ENCODE results near the gene CNTNAP2. TPM values are rescaled to one million over a fixed set of nuclear protein-coding genes. Genes with fewer than 3 reads are reported as not detected.

Gene CNTNAP2
- total RNA-seq, 1 experiment from 2014 or later = 42.5 TPM

- no TSS peak for BruUV-seq (replicated peaks)
- no peak for TF ChIP-seq CTCF (IDR thresholded peaks at IDR 0.05; ENCODE audit: insufficient read depth in 1 of 2, low read depth in 1 of 2, low read length in 1 of 2, severe bottlenecking in 1 of 2, unreplicated experiment in 1 of 2)
Measured at GRCh38 chr7:148118371-148118770, 2001.8 kb downstream of the CNTNAP2 start.

GRCh38 chr7:148121401-148121800, 2004.8 kb downstream of the CNTNAP2 start:
- Mint-ChIP-seq H3K9me3 (ENCODE audit: unreplicated experiment) (no peaks in the 10 kb centered on the region), H3K4me1 (ENCODE audit: low read depth, unreplicated experiment) (no peaks in the 10 kb centered on the region), H3K27ac (ENCODE audit: unreplicated experiment) (no peak overlapping the region), H3K4me3 (ENCODE audit: unreplicated experiment) (no peak overlapping the region), H3K36me3 (ENCODE audit: insufficient read depth, unreplicated experiment) (no peaks in the 10 kb centered on the region), H3K27me3 (ENCODE audit: insufficient read depth, unreplicated experiment) (peaks cover 3% of the 10 kb centered on the region)
- Histone ChIP-seq H3K36me3 (ENCODE audit: control insufficient read depth, insufficient read depth, low read length) (no peaks in the 10 kb centered on the region), H3K4me3 (ENCODE audit: low read depth, low read length) (no peak overlapping the region), H3K9me3 (no peaks in the 10 kb centered on the region; the same call in 1 of the 2 replicates), H3K27me3 (replicated peaks; ENCODE audit: control insufficient read depth, insufficient read depth, low read length) (0 out of 2 replicates have a peak, but pooled peaks cover 1% of the 10 kb centered on the region), H3K4me1 (no peaks in the 10 kb centered on the region)
- DNase-seq = no peak
- ChIA-PET POLR2A (no interaction called here), CTCF (no interaction called here)
- BruUV-seq (replicated peaks) = no TSS peak
- intact Hi-C loops (cut with micrococcal nuclease; ENCODE audit: unreplicated experiment) = no loop called here
- TF ChIP-seq CTCF (IDR thresholded peaks at IDR 0.05; ENCODE audit: insufficient read depth in 1 of 2, low read depth in 1 of 2, low read length in 1 of 2, severe bottlenecking in 1 of 2, unreplicated experiment in 1 of 2) = no peak

More at GRCh38 chr7:148118371-148118770, 2001.8 kb downstream of the CNTNAP2 start:
- Mint-ChIP-seq H3K27ac (ENCODE audit: unreplicated experiment) (no peak overlapping the region), H3K4me1 (ENCODE audit: low read depth, unreplicated experiment) (no peaks in the 10 kb centered on the region), H3K9me3 (ENCODE audit: unreplicated experiment) (no peaks in the 10 kb centered on the region), H3K36me3 (ENCODE audit: insufficient read depth, unreplicated experiment) (no peaks in the 10 kb centered on the region), H3K27me3 (ENCODE audit: insufficient read depth, unreplicated experiment) (no peaks in the 10 kb centered on the region), H3K4me3 (ENCODE audit: unreplicated experiment) (no peak overlapping the region)
- peaks cover 4% of the 10 kb centered on the region; the same call in 1 of the 2 replicates for H3K4me1 ChIP-seq
- no peaks in the 10 kb centered on the region for H3K36me3 ChIP-seq (ENCODE audit: control insufficient read depth, insufficient read depth, low read length)
- H3K4me3 ChIP-seq (ENCODE audit: low read depth, low read length) = no peak overlapping the region
- ChIA-PET CTCF (no interaction called here), POLR2A (no interaction called here)
- H3K27me3 ChIP-seq (replicated peaks; ENCODE audit: control insufficient read depth, insufficient read depth, low read length) = 0 out of 2 replicates have a peak, but pooled peaks cover 1% of the 10 kb centered on the region
- intact Hi-C loops (cut with micrococcal nuclease; ENCODE audit: unreplicated experiment) = no loop called here
- no peak for DNase-seq
- no peaks in the 10 kb centered on the region; the same call in 1 of the 2 replicates for H3K9me3 ChIP-seq

GRCh38 chr7:148121847-148122246, 2005.2 kb downstream of the CNTNAP2 start:
- no peak overlapping the region for H3K4me3 ChIP-seq (ENCODE audit: low read depth, low read length)
- no peaks in the 10 kb centered on the region for H3K4me1 ChIP-seq
- H3K9me3 Mint-ChIP-seq (ENCODE audit: unreplicated experiment) = no peaks in the 10 kb centered on the region
- H3K4me1 Mint-ChIP-seq (ENCODE audit: low read depth, unreplicated experiment) = no peaks in the 10 kb centered on the region
- no peak for TF ChIP-seq CTCF (IDR thresholded peaks at IDR 0.05; ENCODE audit: insufficient read depth in 1 of 2, low read depth in 1 of 2, low read length in 1 of 2, severe bottlenecking in 1 of 2, unreplicated experiment in 1 of 2)
- 0 out of 2 replicates have a peak, but pooled peaks cover 1% of the 10 kb centered on the region for H3K27me3 ChIP-seq (replicated peaks; ENCODE audit: control insufficient read depth, insufficient read depth, low read length)
- no peak overlapping the region for H3K4me3 Mint-ChIP-seq (ENCODE audit: unreplicated experiment)
- BruUV-seq (replicated peaks) = no TSS peak
- H3K27ac Mint-ChIP-seq (ENCODE audit: unreplicated experiment) = no peak overlapping the region
- intact Hi-C loops (cut with micrococcal nuclease; ENCODE audit: unreplicated experiment) = no loop called here
- no peaks in the 10 kb centered on the region for H3K36me3 ChIP-seq (ENCODE audit: control insufficient read depth, insufficient read depth, low read length)
- no peaks in the 10 kb centered on the region; the same call in 1 of the 2 replicates for H3K9me3 ChIP-seq
- POLR2A ChIA-PET = no interaction called here
- no peaks in the 10 kb centered on the region for H3K36me3 Mint-ChIP-seq (ENCODE audit: insufficient read depth, unreplicated experiment)
- CTCF ChIA-PET = no interaction called here
- peaks cover 3% of the 10 kb centered on the region for H3K27me3 Mint-ChIP-seq (ENCODE audit: insufficient read depth, unreplicated experiment)
- DNase-seq = no peak

Data from Caco-2 (cell line).